DND-41 (cell line): ENCODE data around the gene SCNN1A.
A peak's percentile ranks its signal among the peaks of the same experiment; 100 is the strongest.

Source experiments
- ATAC-seq: fragments of 200-7000 bp; cut with Tn5 transposase; 3 replicates; pipeline ENCODE4 v1.9.1; 2021; ENCODE audit warnings: low read depth; ENCODE audit not compliant: insufficient read depth
- DNase-seq: peaks from one replicate; pipeline ENCODE4 v3.0.0-alpha.2; 2020
- H2AFZ ChIP-seq: 2 replicates; pipeline ENCODE4 v1.6.0; 2012; ENCODE audit warnings: low read depth, low read length
- H3K27ac ChIP-seq: 2 replicates; pipeline ENCODE4 v1.5.1; 2012; ENCODE audit warnings: low read length, inconsistent platforms
- H3K27me3 ChIP-seq: fragments of 200-600 bp; sonication (generic); 2 replicates; pipeline ENCODE4 v1.6.0; 2012; ENCODE audit warnings: low read length, mild to moderate bottlenecking, inconsistent platforms; ENCODE audit not compliant: insufficient read depth, poor library complexity
- H3K36me3 ChIP-seq: 2 replicates; pipeline ENCODE4 v1.5.1; 2012; ENCODE audit warnings: low read length, inconsistent platforms; ENCODE audit not compliant: insufficient read depth
- H3K4me1 ChIP-seq: 2 replicates; pipeline ENCODE4 v1.5.1; 2012; ENCODE audit warnings: mild to moderate bottlenecking, low read length; ENCODE audit not compliant: insufficient read depth
- H3K4me2 ChIP-seq: 2 replicates; pipeline ENCODE4 v1.6.0; 2012; ENCODE audit warnings: mild to moderate bottlenecking, moderate library complexity, low read length, inconsistent platforms; ENCODE audit not compliant: insufficient read depth
- H3K4me3 ChIP-seq, 2 experiments: fragments of 200-600 bp in 1 of 2; shearing (Covaris generic) in 1 of 2; 2 replicates each; pipeline ENCODE4 v1.5.1; 2012 to 2016; ENCODE audit warnings: inconsistent platforms in 2 of 2, low read length in 2 of 2, mild to moderate bottlenecking in 2 of 2, low read depth in 1 of 2, moderate library complexity in 1 of 2
- H3K79me2 ChIP-seq: 2 replicates; pipeline ENCODE4 v1.6.0; 2012; ENCODE audit warnings: low read length, inconsistent platforms; ENCODE audit not compliant: insufficient read depth
- H3K9ac ChIP-seq: 2 replicates; pipeline ENCODE4 v1.6.0; 2012; ENCODE audit warnings: low read depth, mild to moderate bottlenecking, inconsistent platforms, low read length, moderate library complexity
- H3K9me3 ChIP-seq: 2 replicates; pipeline ENCODE4 v1.5.1; 2012; ENCODE audit warnings: low read length, moderate library complexity, mild to moderate bottlenecking, inconsistent platforms; ENCODE audit not compliant: insufficient read depth, severe bottlenecking
- H4K20me1 ChIP-seq: 2 replicates; pipeline ENCODE4 v1.6.0; 2012; ENCODE audit warnings: low read length; ENCODE audit not compliant: insufficient read depth
- CTCF ChIP-seq: IDR thresholded peaks from 2 replicates; pipeline ENCODE4 v1.5.1; 2012; ENCODE audit warnings: borderline replicate concordance, low read length, moderate library complexity, mild to moderate bottlenecking; ENCODE audit not compliant: poor library complexity, severe bottlenecking; ENCODE audit errors: extremely low read depth
- EZH2 ChIP-seq: IDR thresholded peaks from 3 replicates; pipeline ENCODE4 v1.6.1; 2012; ENCODE audit warnings: borderline replicate concordance, low read depth, mild to moderate bottlenecking, moderate library complexity, low read length, inconsistent platforms; ENCODE audit not compliant: severe bottlenecking

The SCNN1A gene

GRCh38 chr12:6323995-6324711 lies 51.2 kb downstream of the SCNN1A start:
- Histone ChIP-seq H3K4me3 (no peak overlapping the region), H3K4me2 (no peak overlapping the region), H3K4me1 (0 out of 2 replicates have a peak, but pooled peaks cover 8% of the 10 kb centered on the region), H3K79me2 (no peaks in the 10 kb centered on the region), H3K27me3 (no peaks in the 10 kb centered on the region), H2AFZ (no peak overlapping the region), H3K9me3 (no peaks in the 10 kb centered on the region), H3K36me3 (peaks cover 16% of the 10 kb centered on the region), H3K27ac (no peak overlapping the region), H3K9ac (no peak overlapping the region), H4K20me1 (peaks cover 16% of the 10 kb centered on the region; the same call in 1 of the 2 replicates)
- no peak for ATAC-seq
- DNase-seq, result no peak
- TF ChIP-seq EZH2, result no peak
- TF ChIP-seq CTCF, result no peak

- H3K27me3 ChIP-seq, result no peaks in the 10 kb centered on the region
- no peak overlapping the region for H2AFZ ChIP-seq
- peak; percentile 36 for DNase-seq
- H3K27ac ChIP-seq, result no peak overlapping the region
- 0 out of 2 replicates have a peak, but pooled peaks cover 8% of the 10 kb centered on the region for H3K4me1 ChIP-seq
- H3K36me3 ChIP-seq, result peaks cover 9% of the 10 kb centered on the region
- ATAC-seq, result peak; percentile 52; the same call in 1 of the 3 replicates
- peaks cover 16% of the 10 kb centered on the region; the same call in 1 of the 2 replicates for H4K20me1 ChIP-seq
- H3K4me2 ChIP-seq, result no peak overlapping the region
- H3K79me2 ChIP-seq, result no peaks in the 10 kb centered on the region
- no peak overlapping the region for H3K4me3 ChIP-seq
- TF ChIP-seq EZH2 (no peak), CTCF (peak; percentile 53)
- H3K9me3 ChIP-seq, result no peaks in the 10 kb centered on the region
- no peak overlapping the region for H3K9ac ChIP-seq
Observed at GRCh38 chr12:6323340-6323994, 51.9 kb downstream of the SCNN1A start.

- Histone ChIP-seq H3K4me3 (no peak overlapping the region), H2AFZ (no peak overlapping the region), H3K79me2 (no peaks in the 10 kb centered on the region), H3K9me3 (no peaks in the 10 kb centered on the region), H3K27me3 (no peaks in the 10 kb centered on the region), H3K36me3 (peaks cover 5% of the 10 kb centered on the region), H3K4me2 (no peak overlapping the region), H4K20me1 (peaks cover 16% of the 10 kb centered on the region; the same call in 1 of the 2 replicates), H3K9ac (no peak overlapping the region), H3K4me1 (0 out of 2 replicates have a peak, but pooled peaks cover 8% of the 10 kb centered on the region), H3K27ac (no peak overlapping the region)
- TF ChIP-seq EZH2 (no peak), CTCF (no peak)
- ATAC-seq, result no peak
- DNase-seq, result no peak
Observed at GRCh38 chr12:6322969-6323339, 52.4 kb downstream of the SCNN1A start.
